Inflammatory macrophage treated with lipopolysaccharide for 4 hours (primary cell): ENCODE data around the gene NCK1.

ENCODE experiments used
- DNase-seq: peaks from one replicate; pipeline ENCODE4 v3.0.0-alpha.2; 2020

Gene NCK1

GRCh38 chr3:136909187-136909586 is 47.2 kb downstream of the NCK1 start:
- no peak for DNase-seq

GRCh38 chr3:136910697-136911096 is 48.7 kb downstream of the NCK1 start:
- DNase-seq = no peak

- no peak for DNase-seq
Observed at GRCh38 chr3:136913168-136913567, 51.2 kb downstream of the NCK1 start.

DNA sequence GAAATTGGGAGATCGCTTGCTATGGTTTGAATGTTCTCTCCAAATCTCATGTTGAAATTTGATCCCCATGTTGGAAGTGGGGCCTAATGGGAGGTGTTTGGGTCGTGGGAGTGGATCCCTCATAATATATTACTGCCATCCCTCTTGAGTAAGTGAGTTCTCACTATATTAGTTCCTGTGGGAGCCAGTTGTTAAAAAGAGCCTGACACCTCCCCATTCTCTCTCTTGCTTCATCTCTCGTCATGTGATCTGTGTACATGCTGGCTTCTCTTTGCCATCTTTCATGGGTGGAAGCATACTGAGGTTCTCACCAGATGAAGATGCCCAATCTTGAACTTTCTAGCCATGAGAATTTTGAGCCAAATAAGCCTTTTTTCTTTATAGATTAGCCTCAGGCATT is 52.7 kb downstream of the NCK1 start:
- DNase-seq = peak; percentile 4

GRCh38 chr3:136916223-136916622 is 54.2 kb downstream of the NCK1 start:
- DNase-seq = no peak

- DNase-seq = no peak
Observed at GRCh38 chr3:136919799-136920580, 58.0 kb downstream of the NCK1 start.

DNA sequence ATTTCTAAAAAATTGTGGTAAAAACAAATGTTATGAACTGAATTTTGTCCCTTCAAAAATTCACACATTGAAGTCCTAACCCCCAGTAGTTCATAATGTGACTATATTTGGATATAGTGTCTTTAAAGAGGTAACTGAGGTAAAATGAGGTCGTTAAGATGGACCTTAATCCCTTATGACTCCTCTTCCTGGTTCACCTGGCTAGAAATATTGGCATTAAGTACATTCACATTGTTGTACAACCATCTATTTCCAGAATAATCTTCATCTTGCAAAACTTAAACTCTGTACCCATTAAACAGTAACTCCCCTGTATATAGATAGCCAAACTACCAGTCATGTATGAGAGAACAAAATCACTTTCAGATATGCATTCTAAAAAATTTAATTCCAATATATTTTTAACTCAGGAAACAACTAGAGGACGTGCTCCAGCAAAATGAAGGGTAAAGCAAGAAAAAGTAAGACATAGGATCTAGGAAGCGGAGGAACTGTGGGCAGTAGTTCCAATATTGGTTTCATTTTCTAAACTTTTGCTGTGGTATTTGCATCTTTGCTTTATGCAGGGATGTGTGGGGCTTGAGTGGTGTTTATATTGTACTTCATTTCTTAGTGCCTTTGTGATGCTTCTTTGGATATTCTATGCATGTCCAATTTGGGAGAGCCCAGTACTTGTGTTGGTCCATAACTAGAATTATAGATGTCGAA is 59.0 kb downstream of the NCK1 start:
- DNase-seq = no peak

GRCh38 chr3:136925425-136926190 is 63.6 kb downstream of the NCK1 start:
- peak; percentile 71 for DNase-seq

GRCh38 chr3:136928240-136928639 is 66.2 kb downstream of the NCK1 start:
- DNase-seq = no peak

- peak; percentile 87 for DNase-seq
Observed at GRCh38 chr3:136929977-136930670, 68.1 kb downstream of the NCK1 start.

DNA sequence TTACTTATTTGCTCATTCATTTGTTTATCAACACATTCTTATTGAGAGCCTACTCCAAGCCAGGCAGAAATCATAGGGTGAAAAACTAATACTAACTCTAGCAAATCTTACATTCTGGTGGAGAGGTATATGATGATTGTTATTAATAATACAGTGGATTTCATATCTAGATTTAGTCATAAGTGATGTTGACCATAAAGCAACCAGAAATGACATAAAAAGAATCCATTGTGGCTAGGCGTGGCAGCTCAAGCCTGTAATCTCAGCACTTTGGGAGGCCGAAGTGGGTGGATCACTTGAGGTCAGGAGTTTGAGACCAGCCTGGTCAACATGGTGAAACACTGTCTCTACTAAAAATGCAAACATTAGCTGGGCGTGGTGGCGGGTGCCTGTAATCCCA is 69.6 kb downstream of the NCK1 start:
- peak; percentile 71 for DNase-seq

DNA sequence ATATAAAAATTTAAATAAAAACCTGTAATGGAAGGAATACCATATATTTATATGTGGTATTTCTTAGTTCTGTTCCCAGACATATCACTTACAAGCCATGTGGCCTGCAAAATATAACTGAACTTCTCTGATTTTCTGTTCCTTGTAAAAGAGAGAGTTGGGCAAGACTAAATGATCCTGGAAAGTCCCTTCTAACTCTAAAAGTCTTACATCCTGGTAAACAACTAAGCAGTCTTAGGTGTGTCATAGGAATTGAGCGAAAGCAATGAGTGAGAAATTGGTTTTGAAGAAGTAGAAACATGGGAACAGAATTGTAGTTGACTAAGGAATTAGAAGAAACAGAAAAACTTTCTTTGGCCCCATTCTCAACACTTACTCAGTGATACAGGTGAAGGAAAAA is 70.5 kb downstream of the NCK1 start:
- DNase-seq = peak; percentile 93

DNA sequence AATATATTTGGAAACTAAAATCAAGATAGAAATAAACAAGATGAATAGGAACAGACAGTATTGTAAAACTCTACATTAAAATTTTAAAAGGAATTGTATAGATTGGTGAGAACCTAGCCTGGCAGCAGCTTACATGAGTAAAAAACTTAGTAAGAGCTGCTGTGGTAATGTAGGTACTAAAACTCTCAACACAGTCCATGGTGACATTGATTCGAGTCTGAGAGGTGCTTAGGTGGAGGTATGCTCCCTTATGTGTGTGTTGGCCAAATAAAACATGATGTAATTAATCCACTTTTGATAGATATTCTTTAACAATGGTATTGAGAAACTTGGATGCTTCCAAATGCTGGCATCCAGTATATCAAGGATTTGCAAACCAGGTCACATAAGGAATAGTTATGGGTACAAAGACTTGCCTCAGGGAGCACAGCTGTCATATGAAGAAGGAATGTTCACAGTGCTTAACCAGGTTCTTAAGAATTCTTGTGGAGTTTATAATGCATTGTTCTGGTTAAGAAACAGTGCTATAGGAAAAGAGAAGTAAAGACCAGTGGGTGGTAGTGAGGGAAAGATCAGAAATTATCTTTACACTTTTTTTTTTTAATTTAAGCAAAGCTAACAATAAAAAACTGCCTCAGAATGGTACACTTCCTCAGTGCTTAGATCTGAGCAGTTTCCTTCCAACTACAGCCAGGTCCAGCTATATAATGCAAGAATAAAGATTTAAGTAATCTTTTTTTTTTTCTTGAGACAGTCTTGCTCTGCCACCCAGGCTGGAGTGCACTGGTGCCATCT is 71.2 kb downstream of the NCK1 start:
- DNase-seq = peak; percentile 53

DNA sequence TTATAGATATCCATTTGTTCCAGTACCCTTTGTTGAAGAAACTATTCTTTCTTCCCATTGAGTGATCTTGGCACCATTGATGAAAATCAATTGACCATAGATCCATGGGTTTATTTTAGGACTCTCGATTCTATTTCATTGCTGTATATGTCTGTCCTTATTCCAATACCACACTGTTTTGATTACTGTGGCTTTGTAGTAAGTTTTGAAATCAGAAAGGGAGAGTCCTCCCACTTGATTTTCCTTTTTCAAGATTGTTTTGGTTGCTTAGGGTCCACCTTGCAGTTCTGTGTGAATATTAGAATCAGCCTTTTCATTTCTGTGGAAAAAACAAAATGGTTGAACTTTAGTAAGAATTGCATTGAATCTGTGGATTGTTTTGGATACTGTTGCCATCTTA is 75.2 kb downstream of the NCK1 start:
- DNase-seq = no peak

GRCh38 chr3:136937851-136938250 is 75.8 kb downstream of the NCK1 start:
- DNase-seq = peak; percentile 68

DNA sequence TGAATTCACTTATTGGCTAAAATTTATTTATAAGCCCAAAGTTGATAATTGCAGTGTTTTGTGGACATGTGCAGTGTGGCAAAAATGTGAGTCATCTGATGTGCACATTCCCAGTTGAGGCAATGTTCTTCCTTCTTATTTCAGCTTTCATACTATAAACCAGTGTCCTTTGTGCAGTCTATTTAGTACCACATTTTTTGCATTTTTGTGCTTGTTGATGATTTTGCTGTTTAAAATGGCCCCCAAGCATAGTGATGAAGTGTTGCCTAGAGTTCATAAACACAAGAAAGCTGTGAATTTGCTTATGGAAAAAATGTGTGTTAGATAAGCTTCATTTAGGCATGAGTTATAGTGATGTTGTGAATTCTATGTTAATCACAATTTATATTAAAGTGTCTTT is 76.3 kb downstream of the NCK1 start:
- peak; percentile 76 for DNase-seq

- DNase-seq = peak; percentile 80
Observed at GRCh38 chr3:136939489-136939888, 77.5 kb downstream of the NCK1 start.

DNA sequence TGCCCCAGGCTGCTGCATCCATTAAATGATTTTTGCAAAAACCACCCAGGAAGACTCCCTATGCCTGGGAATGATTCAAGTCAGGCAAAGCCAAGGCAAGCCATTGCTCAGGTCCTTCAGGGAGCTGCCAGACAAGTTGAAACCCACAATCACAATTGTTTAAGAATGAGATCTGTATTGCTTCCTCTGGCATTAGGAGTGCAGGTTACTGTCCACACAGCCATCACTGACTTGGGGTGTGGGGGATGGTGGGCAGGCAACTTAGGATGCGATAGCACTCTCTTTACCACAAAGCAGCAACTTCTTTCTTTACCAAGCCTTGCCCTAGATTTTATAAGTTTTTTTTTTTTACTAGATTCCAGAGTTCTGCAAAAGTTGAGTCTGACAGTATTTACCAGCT is 80.8 kb downstream of the NCK1 start:
- no peak for DNase-seq

- DNase-seq = no peak
Observed at GRCh38 chr3:136943436-136943835, 81.4 kb downstream of the NCK1 start.

DNA sequence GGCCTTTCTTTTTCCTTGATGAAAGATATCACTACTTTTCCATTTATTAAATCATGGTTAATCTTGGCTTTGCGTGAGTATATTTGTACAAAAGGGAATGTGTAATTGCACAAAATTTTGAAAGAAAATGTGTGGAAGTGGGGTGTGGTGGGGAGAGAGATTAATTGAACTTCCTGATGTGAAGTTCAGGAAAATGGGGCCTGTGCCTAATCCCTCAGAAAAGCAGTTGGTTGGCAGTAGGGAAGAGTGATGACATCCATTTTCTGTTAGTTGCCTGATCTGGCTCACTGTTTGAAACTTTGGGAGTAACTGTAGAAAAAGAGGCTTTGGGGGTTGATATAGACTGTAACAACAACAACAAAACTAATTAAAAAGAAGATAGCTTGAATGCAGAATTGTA is 85.0 kb downstream of the NCK1 start:
- DNase-seq = no peak

GRCh38 chr3:136947477-136947876 is 85.5 kb downstream of the NCK1 start:
- no peak for DNase-seq

DNA sequence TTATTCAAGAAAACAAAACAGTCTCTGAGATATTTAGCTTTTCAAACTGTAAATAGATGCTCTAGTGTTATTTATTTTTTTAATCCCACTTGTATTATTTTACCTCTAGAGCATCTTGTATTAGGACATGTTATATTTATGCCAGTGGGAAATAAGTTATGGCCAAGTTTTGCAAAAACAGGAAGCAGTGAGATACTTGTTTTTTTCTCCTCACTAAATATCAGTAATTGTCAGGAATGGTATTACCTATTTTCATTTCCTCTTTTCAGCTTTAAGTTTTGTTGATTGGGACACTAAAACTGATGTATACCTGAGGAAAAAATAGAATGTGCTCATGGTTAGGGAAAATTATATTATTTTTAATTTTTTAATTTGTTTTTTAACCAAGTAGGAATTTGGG is 87.1 kb downstream of the NCK1 start:
- no peak for DNase-seq
